Activated CD8-positive, alpha-beta T cell treated with anti-CD3 and anti-CD28 coated beads for 36 hours (primary cell): ENCODE data around the gene RNF227. TPM values are rescaled to one million over a fixed set of nuclear protein-coding genes. Genes with fewer than 3 reads are reported as not detected.
A peak's percentile ranks its signal among the peaks of the same experiment; 100 is the strongest.

Experiments used
- ATAC-seq: fragments of 200-7000 bp; cut with Tn5 transposase; one replicate; pipeline ENCODE4 v1.10.0; 2021; ENCODE audit warnings: mild to moderate bottlenecking, moderate library complexity
- CTCF ChIA-PET: fragments of 350-600 bp; sonication (Branson Sonifier 250); formaldehyde crosslinking; loops from one replicate; lab custom pipeline; 2021; ENCODE audit warnings: antibody characterized with exemption; lab: Charles Lee
- POLR2A ChIA-PET: fragments of 350-600 bp; sonication (Branson Sonifier 250); formaldehyde crosslinking; loops from one replicate; lab custom pipeline; 2021; ENCODE audit warnings: antibody characterized with exemption; lab: Charles Lee
- DNase-seq: peaks from one replicate; pipeline ENCODE4 v3.0.0-alpha.2; 2020
- H3K27ac Mint-ChIP-seq: one replicate; pipeline ENCODE4 v1.8.0; 2021; ENCODE audit warnings: mild to moderate bottlenecking, mixed read lengths
- H3K27me3 Mint-ChIP-seq: one replicate; pipeline ENCODE4 v1.8.0; 2021; ENCODE audit warnings: mixed read lengths
- H3K36me3 Mint-ChIP-seq: one replicate; pipeline ENCODE4 v1.8.0; 2021; ENCODE audit warnings: low read depth, mixed read lengths
- H3K4me1 Mint-ChIP-seq: one replicate; pipeline ENCODE4 v1.8.0; 2021; ENCODE audit warnings: low read depth, mixed read lengths
- H3K4me3 Mint-ChIP-seq: one replicate; pipeline ENCODE4 v1.8.0; 2021; ENCODE audit warnings: mild to moderate bottlenecking, moderate library complexity, mixed read lengths
- H3K9me3 Mint-ChIP-seq: one replicate; pipeline ENCODE4 v1.8.0; 2021; ENCODE audit warnings: mixed read lengths
- intact Hi-C: fragments of 100-400 bp; cut with micrococcal nuclease; formaldehyde crosslinking; loops from one replicate; pipeline ENCODE4 v1.10.0; 2022
- total RNA-seq, 2 experiments: library from RNA; stranded (reverse); gene quantifications; one replicate each; pipeline ENCODE4 v1.2.3, GENCODE V29; 2021
- TF ChIP-seq, protein P1 (sequence below): fragments of 200-600 bp; IDR thresholded peaks from one replicate; pipeline ENCODE4 v1.8.0; 2022; ENCODE audit warnings: antibody characterized with exemption, mild to moderate bottlenecking

RNF227 gene
- total RNA-seq, 2 experiments from 2014 or later, result 5.1 to 5.2 TPM

DNA sequence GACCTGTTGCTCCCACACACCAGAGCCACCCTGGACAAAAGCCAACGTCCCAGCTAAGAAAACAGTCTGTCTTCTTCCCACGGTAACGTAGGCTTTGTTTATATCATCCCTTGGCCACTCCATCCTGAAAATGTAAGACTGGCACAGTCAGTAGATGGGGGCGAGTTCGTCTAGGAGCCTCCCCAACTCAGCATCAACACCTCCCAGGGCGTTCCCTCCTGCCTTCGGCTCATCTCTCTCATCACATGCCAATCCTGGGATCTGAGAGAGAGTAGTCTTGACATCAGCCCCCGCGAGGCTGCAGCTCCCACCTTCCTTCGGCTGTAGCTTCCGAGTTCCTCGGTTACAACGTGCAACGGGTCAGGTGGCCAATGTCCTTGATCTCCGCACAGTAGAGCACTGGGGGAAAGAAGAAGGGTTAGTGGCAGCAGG is 894 bp downstream of the RNF227 start:
- Mint-ChIP-seq H3K4me3 (peak overlapping the region; percentile 85), H3K27ac (peak overlapping the region; percentile 87), H3K27me3 (no peaks in the 10 kb centered on the region), H3K4me1 (peaks cover 22% of the 10 kb centered on the region), H3K36me3 (peaks cover 15% of the 10 kb centered on the region), H3K9me3 (no peaks in the 10 kb centered on the region)
- POLR2A ChIA-PET, result interaction anchor here (0.6 to 3.7 kb wide), 13 partner anchors 9 to 143 kb away, joined by 3 to 23 read pairs (median 4); partner anchors contain the start of gene NAA38
- TF ChIP-seq, protein P1, sequence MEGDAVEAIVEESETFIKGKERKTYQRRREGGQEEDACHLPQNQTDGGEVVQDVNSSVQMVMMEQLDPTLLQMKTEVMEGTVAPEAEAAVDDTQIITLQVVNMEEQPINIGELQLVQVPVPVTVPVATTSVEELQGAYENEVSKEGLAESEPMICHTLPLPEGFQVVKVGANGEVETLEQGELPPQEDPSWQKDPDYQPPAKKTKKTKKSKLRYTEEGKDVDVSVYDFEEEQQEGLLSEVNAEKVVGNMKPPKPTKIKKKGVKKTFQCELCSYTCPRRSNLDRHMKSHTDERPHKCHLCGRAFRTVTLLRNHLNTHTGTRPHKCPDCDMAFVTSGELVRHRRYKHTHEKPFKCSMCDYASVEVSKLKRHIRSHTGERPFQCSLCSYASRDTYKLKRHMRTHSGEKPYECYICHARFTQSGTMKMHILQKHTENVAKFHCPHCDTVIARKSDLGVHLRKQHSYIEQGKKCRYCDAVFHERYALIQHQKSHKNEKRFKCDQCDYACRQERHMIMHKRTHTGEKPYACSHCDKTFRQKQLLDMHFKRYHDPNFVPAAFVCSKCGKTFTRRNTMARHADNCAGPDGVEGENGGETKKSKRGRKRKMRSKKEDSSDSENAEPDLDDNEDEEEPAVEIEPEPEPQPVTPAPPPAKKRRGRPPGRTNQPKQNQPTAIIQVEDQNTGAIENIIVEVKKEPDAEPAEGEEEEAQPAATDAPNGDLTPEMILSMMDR, result no peak
- CTCF ChIA-PET, result interaction anchor here (1.0 to 11.2 kb wide), 7 partner anchors 11 to 171 kb away, joined by 4 to 214 read pairs (median 6); partner anchors contain the start of genes CNTROB and TRAPPC1
- no peak for DNase-seq
- peak; percentile 43 for ATAC-seq
- intact Hi-C loops, result loop anchor here (2.0 kb wide), 1 partner anchor 76 kb away; no protein-coding TSS in a partner anchor

DNA sequence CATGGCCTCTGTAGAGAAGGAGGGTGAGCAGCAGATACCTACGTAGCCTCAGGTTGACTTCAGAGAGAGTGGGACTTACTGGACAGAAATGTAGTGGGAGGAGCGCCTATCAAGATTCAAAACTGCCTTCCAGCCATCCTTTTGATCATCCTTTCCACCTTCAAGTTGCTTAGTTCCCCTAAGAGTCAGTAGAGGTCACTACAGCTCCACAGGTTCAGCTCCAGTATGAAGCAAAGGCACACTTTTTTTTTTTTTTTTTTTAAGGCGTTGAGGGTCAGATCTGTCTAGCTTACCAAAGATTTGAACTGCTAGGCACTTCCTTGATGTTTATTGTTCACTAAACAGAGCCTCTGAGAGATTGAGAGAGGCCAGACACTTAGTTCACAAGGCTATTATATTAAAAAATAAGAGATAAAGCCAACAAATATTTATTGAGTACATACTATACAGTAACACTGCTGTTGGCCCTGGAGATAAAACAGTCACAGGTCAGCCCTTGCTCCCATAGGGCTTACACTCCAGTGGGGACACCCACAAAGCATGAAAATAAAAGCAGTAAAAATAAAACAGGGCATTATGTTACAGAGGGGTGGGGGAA is 3.1 kb downstream of the RNF227 start:
- intact Hi-C loops, result loop anchor here (5.0 kb wide), 1 partner anchor 144 kb away; no protein-coding TSS in a partner anchor
- no peaks in the 10 kb centered on the region for H3K9me3 Mint-ChIP-seq
- peak overlapping the region; percentile 81 for H3K27ac Mint-ChIP-seq
- CTCF ChIA-PET, result interaction anchor here (0.7 to 11.2 kb wide), 24 partner anchors 10 to 169 kb away, joined by 3 to 214 read pairs (median 5); partner anchors contain the start of genes CHD3, CNTROB, NAA38 and TRAPPC1
- H3K4me3 Mint-ChIP-seq, result peak overlapping the region; percentile 17
- peak; percentile 57 for ATAC-seq
- DNase-seq, result peak; percentile 59
- peaks cover 31% of the 10 kb centered on the region for H3K36me3 Mint-ChIP-seq
- H3K4me1 Mint-ChIP-seq, result peaks cover 22% of the 10 kb centered on the region
- POLR2A ChIA-PET, result interaction anchor here (0.8 to 1.4 kb wide), 7 partner anchors 12 to 226 kb away, joined by 3 to 4 read pairs (median 3); partner anchors contain the start of genes CNTROB and TP53
- no peaks in the 10 kb centered on the region for H3K27me3 Mint-ChIP-seq
- TF ChIP-seq, protein P1, result peak; percentile 74

DNA sequence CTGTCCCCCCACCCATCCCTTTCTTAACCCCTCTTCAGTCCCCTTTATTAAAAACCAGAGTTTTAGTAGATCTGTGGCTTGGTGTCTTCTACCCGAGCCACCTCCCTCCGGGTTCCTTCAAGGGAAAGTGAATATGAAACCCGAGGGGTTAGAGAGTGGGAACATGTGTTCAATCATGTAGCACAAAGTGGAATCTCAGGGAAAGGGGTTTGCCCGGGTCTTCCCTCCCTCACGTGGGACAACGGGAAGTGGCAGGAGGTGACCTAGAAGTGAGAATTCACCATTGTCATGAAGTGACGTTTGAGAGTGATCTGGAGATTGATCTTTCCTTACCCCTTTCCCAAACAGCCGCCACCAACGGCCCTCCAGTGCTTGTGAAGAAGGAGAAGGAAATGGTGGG is 5.0 kb downstream of the RNF227 start:
- Mint-ChIP-seq H3K9me3 (no peaks in the 10 kb centered on the region), H3K27ac (peak overlapping the region; percentile 14), H3K4me1 (peaks cover 12% of the 10 kb centered on the region), H3K36me3 (peaks cover 39% of the 10 kb centered on the region), H3K27me3 (no peaks in the 10 kb centered on the region), H3K4me3 (no peak overlapping the region)
- DNase-seq (no peak), ATAC-seq (no peak)
- POLR2A ChIA-PET, result no interaction called here
- TF ChIP-seq, protein P1, result no peak
- intact Hi-C loops, result loop anchor here (5.0 kb wide), 1 partner anchor 146 kb away; no protein-coding TSS in a partner anchor
- CTCF ChIA-PET, result interaction anchor here (1.1 to 11.2 kb wide), 7 partner anchors 25 to 167 kb away, joined by 3 to 214 read pairs (median 6); no protein-coding TSS in a partner anchor

DNA sequence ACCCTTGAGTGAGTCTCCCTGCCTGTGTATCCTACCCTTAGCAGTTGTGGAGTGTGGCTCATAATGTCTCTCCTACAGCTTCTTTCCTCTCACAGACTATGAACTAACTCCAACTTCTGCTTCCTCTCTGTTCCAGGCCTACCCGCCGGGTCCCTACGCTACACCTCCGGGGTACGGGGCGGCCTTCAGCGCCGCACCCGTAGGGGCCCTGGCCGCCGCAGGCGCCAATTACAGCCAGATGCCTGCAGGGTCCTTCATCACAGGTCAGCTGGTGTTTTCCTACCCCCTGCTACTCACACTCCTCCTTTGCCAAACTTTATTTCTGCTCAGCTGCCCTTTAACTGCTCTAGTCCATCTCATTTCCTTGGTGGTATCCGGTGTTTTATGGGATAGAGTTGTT is 5.4 kb downstream of the RNF227 start:
- peaks cover 39% of the 10 kb centered on the region for H3K36me3 Mint-ChIP-seq
- H3K4me3 Mint-ChIP-seq, result no peak overlapping the region
- no peaks in the 10 kb centered on the region for H3K27me3 Mint-ChIP-seq
- TF ChIP-seq, protein P1, result no peak
- no peak for ATAC-seq
- DNase-seq, result no peak
- CTCF ChIA-PET, result interaction anchor here (1.2 to 11.2 kb wide), 3 partner anchors 25 to 167 kb away, joined by 3 to 214 read pairs (median 6); no protein-coding TSS in a partner anchor
- intact Hi-C loops, result loop anchor here (5.0 kb wide), 1 partner anchor 147 kb away; no protein-coding TSS in a partner anchor
- no peaks in the 10 kb centered on the region for H3K9me3 Mint-ChIP-seq
- peaks cover 12% of the 10 kb centered on the region for H3K4me1 Mint-ChIP-seq
- POLR2A ChIA-PET, result interaction anchor here (0.7 kb wide), 1 partner anchor 18 kb away, joined by 3 read pairs; no protein-coding TSS in a partner anchor
- H3K27ac Mint-ChIP-seq, result peak overlapping the region; percentile 14
